Activated T-cell treated with anti-CD3 and anti-CD28 coated beads, Interleukin-2, amount 50 U/mL, for 48 hours (primary cell): ENCODE data around the gene CLIP4.

Experiments
- DNase-seq, 2 experiments: peaks; one replicate each; pipeline ENCODE4 v3.0.0-alpha.2; 2020

CLIP4 gene

DNA sequence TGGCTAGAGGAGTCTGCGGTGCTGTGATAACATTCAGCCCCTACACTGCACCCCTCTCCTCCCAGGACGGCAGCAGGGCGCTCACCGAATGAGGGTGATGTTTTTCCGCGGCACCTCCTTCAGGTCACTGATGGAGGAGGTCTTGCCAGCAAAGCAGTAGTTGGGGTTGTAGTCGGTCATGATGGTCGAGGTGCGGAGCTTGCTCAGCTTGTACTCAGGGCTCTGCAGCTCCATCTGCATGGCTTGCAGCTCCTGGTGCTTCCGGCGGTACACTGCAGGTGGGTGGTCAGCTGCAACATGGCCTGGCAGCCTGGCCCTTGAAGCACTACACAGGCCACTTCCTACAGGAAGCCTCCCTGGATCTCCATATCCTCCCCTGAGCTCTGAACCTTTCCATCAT, 108.0 kb downstream of the CLIP4 start:
- no peak for DNase-seq

DNA sequence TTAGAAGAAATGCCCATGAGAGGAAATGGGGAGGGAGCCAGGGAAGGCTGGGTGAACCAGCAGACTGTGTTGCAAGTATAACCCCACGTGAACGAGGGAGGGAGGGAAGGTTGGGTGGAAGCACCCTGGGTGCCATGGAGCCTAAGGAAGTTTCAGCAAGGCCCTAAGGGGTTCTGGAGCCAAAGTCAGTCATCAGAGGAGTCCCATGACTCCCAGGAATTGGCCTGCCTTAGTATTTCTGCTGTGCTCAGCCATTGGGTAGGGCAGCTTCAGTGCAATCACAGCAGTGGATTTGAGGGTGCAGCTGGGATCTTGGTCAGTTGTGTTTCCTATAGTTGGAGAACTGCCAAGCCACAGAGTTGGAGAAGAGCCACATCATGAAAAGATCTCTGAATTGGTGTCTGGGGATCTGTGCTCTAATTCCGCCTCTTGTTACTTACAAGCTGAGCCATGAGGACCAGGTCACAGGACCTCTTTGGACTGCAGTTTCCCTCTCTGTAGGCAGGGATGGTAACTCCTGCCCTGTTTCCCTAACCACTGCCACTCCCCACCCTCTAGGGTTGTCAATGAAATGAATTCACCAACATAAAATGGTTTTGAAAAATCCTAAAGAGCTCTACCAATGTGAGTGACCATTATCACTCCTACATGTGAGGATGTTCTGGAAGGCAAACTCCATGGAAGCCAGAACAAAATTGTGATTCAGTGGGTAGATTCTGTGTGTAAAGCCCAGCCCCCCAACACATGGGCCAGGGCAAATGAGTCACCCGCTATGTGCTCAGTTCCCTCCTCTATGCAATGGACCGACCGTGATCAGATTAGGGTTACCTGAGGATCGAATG, 108.9 kb downstream of the CLIP4 start:
- no peak for DNase-seq

DNA sequence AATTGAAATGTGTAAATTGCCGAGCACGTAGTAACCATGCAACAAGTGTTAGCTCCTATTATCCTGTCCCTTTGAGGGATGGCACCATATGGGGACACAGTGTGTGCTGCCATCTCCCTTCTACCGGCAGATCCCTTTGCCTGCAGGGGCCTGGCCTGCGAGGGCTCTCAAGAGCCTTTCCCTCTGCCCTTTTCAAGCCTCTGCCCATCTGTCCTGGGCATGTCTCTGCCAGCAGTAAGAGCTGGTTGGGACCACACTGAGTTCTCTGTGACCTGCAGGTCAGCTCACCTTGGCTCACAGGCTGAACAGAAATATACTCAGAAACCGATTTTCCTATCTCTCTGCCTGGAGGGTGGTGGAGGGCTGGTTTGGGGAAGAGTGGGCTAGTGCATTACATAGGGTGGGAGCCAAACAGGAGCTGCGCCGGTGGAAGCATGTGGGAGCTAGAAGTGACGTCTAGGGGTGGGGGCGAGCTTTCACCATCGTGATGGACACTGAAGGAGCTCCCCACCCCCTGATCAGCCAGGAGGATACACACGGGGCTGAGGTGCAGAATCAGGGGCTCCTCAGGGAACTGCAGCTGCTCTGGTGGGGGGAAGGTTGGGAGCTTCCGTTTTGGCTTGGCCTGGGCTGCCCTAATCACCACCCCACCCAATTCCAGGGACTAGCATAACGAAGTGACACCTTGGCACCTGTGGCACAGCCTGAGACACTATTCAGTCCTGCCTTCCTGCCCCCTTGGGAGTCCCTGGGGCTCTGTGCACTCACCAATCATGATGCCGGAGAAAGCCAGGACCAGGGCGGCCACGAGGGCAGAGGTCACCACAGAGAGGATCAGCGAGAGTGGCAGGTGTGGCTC, 109.7 kb downstream of the CLIP4 start:
- no peak for DNase-seq

DNA sequence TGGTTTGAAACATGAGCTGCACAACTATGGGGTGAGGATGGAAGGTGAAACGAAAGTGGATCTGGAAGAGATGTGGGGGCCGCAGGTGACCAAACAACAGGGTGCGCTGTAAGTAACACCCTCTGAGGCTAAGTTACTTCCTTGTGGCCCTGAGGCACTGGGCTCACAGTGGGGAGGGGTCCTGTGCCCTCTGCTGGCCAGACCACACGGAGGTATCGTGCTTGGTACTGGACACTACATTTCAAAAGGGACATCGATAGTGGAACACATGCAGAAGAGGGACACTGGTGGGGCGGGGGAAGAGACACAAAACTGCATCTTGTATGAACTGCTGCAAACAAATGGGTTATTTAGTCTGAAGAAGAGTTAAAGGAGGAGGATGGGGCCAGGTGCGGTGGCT, 110.6 kb downstream of the CLIP4 start:
- no peak for DNase-seq

DNA sequence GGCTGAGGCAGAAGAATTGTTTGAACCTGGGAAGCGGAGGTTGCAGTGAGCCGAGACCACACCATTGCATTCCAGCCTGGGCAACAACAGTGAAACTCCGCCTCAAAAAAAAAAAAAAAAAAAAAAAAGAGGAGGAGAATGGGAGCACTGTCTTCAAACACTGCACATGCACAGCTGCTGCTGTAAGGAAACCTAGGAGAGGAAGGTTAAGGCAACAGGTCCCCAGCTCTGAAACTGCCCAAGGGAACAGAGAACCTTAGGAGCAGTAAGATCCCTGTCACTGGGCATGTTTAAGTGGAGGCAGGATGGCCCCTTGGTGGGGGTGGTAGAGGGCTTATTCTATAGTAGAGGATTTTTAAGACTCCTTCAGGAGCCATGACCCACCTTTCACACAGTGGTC, 111.2 kb downstream of the CLIP4 start:
- DNase-seq, result no peak

DNA sequence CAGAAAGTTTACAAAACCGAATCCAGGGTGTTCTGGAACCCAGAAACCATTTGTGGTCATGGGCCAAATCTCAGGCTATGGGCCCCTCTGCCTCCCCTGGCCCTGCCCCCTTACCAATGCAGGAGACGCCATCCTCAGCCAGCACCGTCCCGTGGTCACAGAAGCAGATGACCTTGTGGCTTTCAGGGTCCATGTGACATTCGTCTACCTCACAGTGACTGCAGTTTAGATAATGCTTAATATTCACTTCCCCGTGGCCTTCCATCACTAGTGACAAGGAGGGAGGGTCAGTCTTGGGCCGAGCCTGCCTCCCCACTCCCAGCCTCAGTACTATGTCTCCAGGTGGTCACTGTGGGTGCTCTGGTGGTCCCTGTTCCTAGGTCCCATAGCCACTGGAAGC, 111.6 kb downstream of the CLIP4 start:
- DNase-seq, result no peak

DNA sequence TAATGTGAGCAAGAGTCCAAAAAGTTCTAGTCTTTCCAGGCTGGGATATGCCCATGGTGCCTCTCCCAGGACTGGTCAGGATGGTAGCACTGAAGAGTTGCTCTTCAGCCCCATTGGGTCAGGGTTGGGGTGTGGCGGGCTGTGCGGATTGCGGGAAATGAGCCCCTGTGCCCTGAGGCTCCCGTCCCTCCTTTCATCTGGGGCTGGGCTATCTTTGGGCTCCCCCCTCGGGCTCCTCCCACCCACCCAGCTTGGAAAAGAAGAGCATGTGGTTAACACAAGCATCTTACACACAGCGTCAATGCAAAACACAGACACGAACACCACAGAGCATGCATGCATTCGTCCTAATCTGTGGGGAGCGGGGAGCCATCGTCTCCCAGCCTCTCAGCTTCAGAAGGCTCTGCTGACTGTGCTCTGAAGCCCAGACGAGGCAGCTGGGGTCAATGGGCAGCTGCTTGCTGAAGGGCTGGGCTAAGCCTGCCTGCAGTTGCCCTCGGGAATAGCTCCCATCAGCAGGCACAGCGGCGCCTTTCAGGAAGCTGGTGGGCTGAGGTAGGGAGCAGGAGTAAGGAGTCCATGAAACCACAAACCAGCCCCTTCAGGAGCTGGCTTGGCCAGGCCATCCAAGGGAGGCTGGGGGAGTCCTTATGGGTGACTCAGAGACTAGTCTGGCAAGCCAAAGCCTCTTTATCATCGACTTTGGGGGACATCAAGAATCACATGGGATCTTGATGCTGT, 112.9 kb downstream of the CLIP4 start:
- DNase-seq, result no peak

DNA sequence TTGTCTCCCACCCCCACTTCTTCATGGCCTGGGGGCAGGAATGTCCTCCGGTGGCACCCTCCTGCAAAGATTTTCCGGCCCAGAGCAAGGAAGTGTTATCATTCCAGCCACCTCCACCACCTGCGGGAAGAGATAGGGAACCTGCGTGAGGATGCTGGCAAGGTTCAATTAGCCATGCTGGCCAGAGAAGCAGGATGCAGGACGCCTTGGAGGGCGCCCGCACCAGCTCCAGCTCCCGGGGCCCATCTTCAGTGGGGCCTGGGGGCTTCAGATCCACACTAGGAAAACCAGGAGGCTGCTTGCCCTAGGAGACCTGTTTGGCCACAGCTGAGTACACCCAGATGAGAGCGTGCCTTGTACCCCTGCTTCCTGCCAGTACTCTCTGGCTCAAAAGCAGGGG, 113.7 kb downstream of the CLIP4 start:
- no peak for DNase-seq

DNA sequence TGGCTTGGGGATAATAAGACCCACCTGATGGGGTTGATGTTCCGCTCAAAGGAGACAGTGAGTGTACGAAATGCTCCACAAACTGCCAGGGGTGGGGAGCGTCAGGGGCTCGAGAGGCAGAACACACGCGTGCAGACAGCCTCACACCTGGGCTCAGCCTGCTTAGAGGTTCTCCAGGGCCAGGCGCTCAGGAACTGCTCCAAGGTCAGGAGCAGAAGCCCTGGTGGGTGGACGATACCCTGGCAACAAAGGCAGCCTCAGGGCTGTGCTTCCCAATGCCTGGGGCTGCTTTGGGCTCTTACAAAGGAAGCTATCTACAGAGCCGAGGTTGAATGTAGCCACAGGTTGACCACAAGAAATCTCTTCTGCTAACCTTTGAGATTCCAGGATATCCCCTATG, 114.4 kb downstream of the CLIP4 start:
- no peak for DNase-seq

DNA sequence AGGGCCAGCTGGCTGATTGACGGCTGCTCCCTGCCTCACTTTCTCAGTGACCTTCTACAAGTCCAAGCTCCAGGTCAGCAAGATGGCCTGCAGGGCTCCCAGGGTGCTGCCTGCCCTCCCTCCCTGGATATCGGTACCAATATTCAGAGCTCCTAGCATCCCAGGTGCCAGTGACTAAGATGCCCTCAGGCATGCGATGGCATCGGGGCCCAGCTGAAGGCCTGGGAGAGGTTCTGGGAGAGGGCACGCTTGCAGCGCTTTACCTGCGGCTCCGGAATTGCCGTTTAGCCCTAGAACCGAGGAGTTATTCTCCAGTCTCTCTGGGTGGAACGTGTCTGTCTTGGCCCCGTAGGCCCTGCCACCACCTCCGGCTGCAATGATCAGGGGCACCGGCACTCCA, 116.8 kb downstream of the CLIP4 start:
- DNase-seq, result no peak

DNA sequence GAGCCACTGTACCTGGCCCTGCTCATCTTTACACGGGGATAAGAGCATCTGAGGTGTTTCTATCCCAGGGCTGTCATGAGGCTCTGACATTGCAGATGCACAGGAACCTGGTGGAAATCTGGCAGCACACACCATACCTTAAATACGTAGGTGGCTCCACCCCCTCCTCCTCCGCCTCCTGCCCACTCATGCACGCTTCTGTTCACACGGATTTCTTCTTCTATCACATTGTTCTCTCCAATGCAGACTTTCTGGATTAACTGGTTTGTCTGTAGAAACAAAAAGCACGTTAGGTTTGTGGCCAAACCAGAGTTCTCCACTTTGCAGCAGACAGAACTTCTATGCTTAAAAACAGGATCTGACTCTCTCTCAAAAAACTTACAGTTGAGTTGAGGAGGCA, 118.2 kb downstream of the CLIP4 start:
- DNase-seq, result no peak

DNA sequence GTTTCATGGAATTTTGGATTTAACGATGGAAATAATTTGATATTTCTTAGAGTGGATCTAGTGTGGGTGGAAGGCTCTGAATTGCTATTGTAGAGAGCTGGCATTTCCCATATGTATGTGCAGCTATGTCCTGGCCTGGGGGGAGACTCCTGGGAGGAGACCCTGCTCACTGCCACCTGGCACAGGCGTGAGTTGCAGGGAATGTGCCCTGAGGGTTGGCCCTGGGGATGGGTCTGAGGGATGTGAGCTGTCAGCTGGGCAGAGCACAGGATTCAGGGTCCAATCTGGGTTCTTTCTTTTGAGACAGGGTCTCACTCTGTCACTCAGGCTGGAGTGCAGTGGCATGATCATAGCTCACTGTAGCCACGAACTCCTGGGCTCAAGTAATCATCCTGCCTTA, 120.2 kb downstream of the CLIP4 start:
- no peak for DNase-seq

DNA sequence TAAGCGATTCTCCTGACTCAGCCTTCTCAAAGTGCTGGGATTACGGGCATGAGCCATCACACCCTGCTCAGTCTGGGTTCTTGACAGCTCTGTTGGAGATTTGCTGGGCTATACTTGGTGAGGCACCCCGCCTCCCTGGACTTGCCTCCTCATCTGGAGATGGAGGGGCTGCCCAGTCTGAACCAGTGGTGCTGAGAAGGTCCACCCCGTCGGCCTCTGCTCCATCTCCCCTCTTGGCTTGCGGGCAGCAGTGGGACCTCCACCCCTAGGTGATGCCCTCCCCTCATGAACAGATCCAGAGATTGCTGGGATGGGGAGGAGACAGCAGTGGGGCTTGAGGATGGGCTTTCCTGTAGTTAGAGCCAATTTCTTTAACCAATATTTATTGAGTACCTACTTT, 120.9 kb downstream of the CLIP4 start:
- DNase-seq, result no peak

DNA sequence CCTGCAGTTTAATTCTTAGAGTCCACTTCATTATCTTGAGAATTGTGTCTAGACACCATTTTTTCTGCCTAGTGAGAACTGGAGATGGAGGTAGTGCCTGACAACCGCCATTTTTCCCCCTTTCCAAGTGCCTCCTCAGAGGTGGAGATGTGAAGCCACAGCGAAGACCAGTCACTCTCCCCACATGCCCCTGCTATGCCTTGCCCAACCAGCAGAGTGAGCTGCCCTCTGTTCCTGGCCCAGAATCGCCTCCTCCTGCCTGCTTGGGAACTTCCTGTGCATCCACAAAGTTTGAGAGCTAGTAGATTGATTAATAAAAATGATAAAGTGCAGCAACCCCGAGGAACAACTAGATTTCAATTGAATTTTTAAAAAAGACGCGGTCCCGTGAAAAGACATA, 123.3 kb downstream of the CLIP4 start:
- DNase-seq, result peak; percentile 30 to 37
